SK-N-SH treated with all-trans-retinoic acid at 6 μM for 48 hours (cell line): Measurements from ENCODE around the gene LTBP3.

Experiments
- ATAC-seq: fragments of 200-7000 bp; cut with Tn5 transposase; 3 replicates; pipeline ENCODE4 v1.9.1; 2020; ENCODE audit warnings: mild to moderate bottlenecking, moderate library complexity
- ARNTL ChIP-seq: fragments of 450-650 bp; formaldehyde crosslinking; IDR thresholded peaks from 2 replicates; pipeline ENCODE4 v1.5.0; 2020; ENCODE audit warnings: low read depth, mild to moderate bottlenecking, moderate library complexity, borderline replicate concordance
- BACH2 ChIP-seq: fragments of 250-450 bp; sonication (Bioruptor Pico); IDR thresholded peaks from 2 replicates; pipeline ENCODE4 v1.9.0; 2021; ENCODE audit warnings: mild to moderate bottlenecking, borderline replicate concordance
- CREB5 ChIP-seq: fragments of 250-450 bp; sonication (Bioruptor Pico); IDR thresholded peaks from 2 replicates; pipeline ENCODE4 v1.5.1; 2020; ENCODE audit warnings: low read depth, mild to moderate bottlenecking, moderate library complexity
- CSDC2 ChIP-seq: fragments of 250-450 bp; sonication (Bioruptor Pico); IDR thresholded peaks from 2 replicates; pipeline ENCODE4 v1.5.0; 2020; ENCODE audit warnings: mild to moderate bottlenecking, moderate library complexity
- ESRRG ChIP-seq: fragments of 250-450 bp; sonication (Bioruptor Pico); IDR thresholded peaks from 2 replicates; pipeline ENCODE4 v1.6.1; 2021; ENCODE audit warnings: mild to moderate bottlenecking
- GLIS3 ChIP-seq: fragments of 250-450 bp; sonication (Bioruptor Pico); IDR thresholded peaks from 2 replicates; pipeline ENCODE4 v1.5.0; 2020; ENCODE audit warnings: mild to moderate bottlenecking, moderate library complexity
- ISL1 ChIP-seq: fragments of 250-450 bp; sonication (Bioruptor Pico); IDR thresholded peaks from 2 replicates; pipeline ENCODE4 v2.1.2; 2022; ENCODE audit warnings: mild to moderate bottlenecking, moderate library complexity
- OSR1 ChIP-seq: fragments of 250-450 bp; sonication (Bioruptor Pico); IDR thresholded peaks from 2 replicates; pipeline ENCODE4 v1.8.0; 2022; ENCODE audit warnings: moderate library complexity, mild to moderate bottlenecking, inconsistent platforms
- PATZ1 ChIP-seq: fragments of 250-450 bp; sonication (Bioruptor Pico); IDR thresholded peaks from 2 replicates; pipeline ENCODE4 v1.8.0; 2020; ENCODE audit warnings: mild to moderate bottlenecking, moderate library complexity, borderline replicate concordance
- POU6F1 ChIP-seq: fragments of 250-450 bp; sonication (Bioruptor Pico); IDR thresholded peaks from 2 replicates; pipeline ENCODE4 v1.8.0; 2021; ENCODE audit warnings: low read depth, mild to moderate bottlenecking, moderate library complexity, borderline replicate concordance
- PPARA ChIP-seq: fragments of 250-450 bp; sonication (Bioruptor Pico); IDR thresholded peaks from 2 replicates; pipeline ENCODE4 v1.5.0; 2020; ENCODE audit warnings: mild to moderate bottlenecking, borderline replicate concordance
- RARB ChIP-seq: fragments of 250-450 bp; sonication (Bioruptor Pico); IDR thresholded peaks from 2 replicates; pipeline ENCODE4 v1.8.0; 2021; ENCODE audit warnings: mild to moderate bottlenecking, moderate library complexity
- SNAI2 ChIP-seq: fragments of 250-450 bp; sonication (Bioruptor Pico); IDR thresholded peaks from 2 replicates; pipeline ENCODE4 v1.5.0; 2020; ENCODE audit warnings: mild to moderate bottlenecking, moderate library complexity
- TCF4 ChIP-seq: fragments of 250-450 bp; sonication (Bioruptor Pico); IDR thresholded peaks from 2 replicates; pipeline ENCODE4 v1.8.0; 2021; ENCODE audit warnings: mild to moderate bottlenecking, moderate library complexity, borderline replicate concordance
- TSHZ2 ChIP-seq: fragments of 250-450 bp; sonication (Bioruptor Pico); IDR thresholded peaks from 2 replicates; pipeline ENCODE4 v1.5.0; 2020; ENCODE audit warnings: mild to moderate bottlenecking, moderate library complexity
- ZC3H10 ChIP-seq: fragments of 250-450 bp; sonication (Bioruptor Pico); IDR thresholded peaks from 2 replicates; pipeline ENCODE4 v1.5.1; 2021; ENCODE audit warnings: mild to moderate bottlenecking, moderate library complexity
- ZFP3 ChIP-seq: fragments of 250-450 bp; sonication (Bioruptor Pico); IDR thresholded peaks from 2 replicates; pipeline ENCODE4 v1.5.0; 2020; ENCODE audit warnings: mild to moderate bottlenecking, moderate library complexity
- ZFP30 ChIP-seq: fragments of 450-650 bp; formaldehyde crosslinking; IDR thresholded peaks from 2 replicates; pipeline ENCODE4 v1.5.0; 2022; ENCODE audit warnings: mild to moderate bottlenecking, moderate library complexity
- ZNF565 ChIP-seq: fragments of 450-650 bp; formaldehyde crosslinking; conservative IDR thresholded peaks from 2 replicates; pipeline ENCODE4 v1.5.0; 2020; ENCODE audit warnings: low read depth, mild to moderate bottlenecking, moderate library complexity
- ZNF8 ChIP-seq: fragments of 450-650 bp; formaldehyde crosslinking; IDR thresholded peaks from 2 replicates; pipeline ENCODE4 v1.5.0; 2020; ENCODE audit warnings: mild to moderate bottlenecking, moderate library complexity

Gene LTBP3

GRCh38 chr11:65547446-65548125, 10.6 kb downstream of the LTBP3 start:
- no peak for ATAC-seq
- TF ChIP-seq POU6F1 (CRISPR knock-in tag) (no peak), ZFP30 (no peak), CSDC2 (CRISPR knock-in tag) (no peak), TSHZ2 (CRISPR knock-in tag) (no peak), PATZ1 (no peak), ZFP3 (no peak), ARNTL (CRISPR knock-in tag) (no peak), CREB5 (CRISPR knock-in tag) (no peak), GLIS3 (CRISPR knock-in tag) (no peak), ISL1 (CRISPR knock-in tag) (no peak), PPARA (CRISPR knock-in tag) (no peak), ZNF565 (CRISPR knock-in tag) (no peak), RARB (CRISPR knock-in tag) (no peak), OSR1 (CRISPR knock-in tag) (no peak)

- ATAC-seq = no peak; the same call in 2 of the 3 replicates
- TF ChIP-seq ESRRG (no peak), PPARA (CRISPR knock-in tag) (no peak)
Measured at GRCh38 chr11:65546217-65546958, 11.8 kb downstream of the LTBP3 start.

- no peak for TF ChIP-seq ZFP30
- TF ChIP-seq CSDC2 (CRISPR knock-in tag) = no peak
- TF ChIP-seq ISL1 (CRISPR knock-in tag) = no peak
- no peak for TF ChIP-seq SNAI2 (CRISPR knock-in tag)
- no peak for TF ChIP-seq PPARA (CRISPR knock-in tag)
- no peak for TF ChIP-seq POU6F1 (CRISPR knock-in tag)
- no peak for TF ChIP-seq RARB (CRISPR knock-in tag)
- no peak for TF ChIP-seq PATZ1
- TF ChIP-seq TCF4 (CRISPR knock-in tag) = no peak
- no peak for TF ChIP-seq ZC3H10 (CRISPR knock-in tag)
- TF ChIP-seq GLIS3 (CRISPR knock-in tag) = no peak
- no peak for TF ChIP-seq BACH2 (CRISPR knock-in tag)
- TF ChIP-seq ESRRG = no peak
- TF ChIP-seq ZNF8 (CRISPR knock-in tag) = no peak
- TF ChIP-seq OSR1 (CRISPR knock-in tag) = no peak
- TF ChIP-seq, all 23 proteins: peak for 0
- ATAC-seq = no peak
Measured at GRCh38 chr11:65545853-65546216, 12.3 kb downstream of the LTBP3 start.
